HuH-7.5 (cell line): ENCODE data around the gene MCRIP2.

Experiments used
- DNase-seq: peaks from one replicate; pipeline ENCODE4 v3.0.0; 2011; ENCODE audit warnings: low spot score

Gene MCRIP2

DNA sequence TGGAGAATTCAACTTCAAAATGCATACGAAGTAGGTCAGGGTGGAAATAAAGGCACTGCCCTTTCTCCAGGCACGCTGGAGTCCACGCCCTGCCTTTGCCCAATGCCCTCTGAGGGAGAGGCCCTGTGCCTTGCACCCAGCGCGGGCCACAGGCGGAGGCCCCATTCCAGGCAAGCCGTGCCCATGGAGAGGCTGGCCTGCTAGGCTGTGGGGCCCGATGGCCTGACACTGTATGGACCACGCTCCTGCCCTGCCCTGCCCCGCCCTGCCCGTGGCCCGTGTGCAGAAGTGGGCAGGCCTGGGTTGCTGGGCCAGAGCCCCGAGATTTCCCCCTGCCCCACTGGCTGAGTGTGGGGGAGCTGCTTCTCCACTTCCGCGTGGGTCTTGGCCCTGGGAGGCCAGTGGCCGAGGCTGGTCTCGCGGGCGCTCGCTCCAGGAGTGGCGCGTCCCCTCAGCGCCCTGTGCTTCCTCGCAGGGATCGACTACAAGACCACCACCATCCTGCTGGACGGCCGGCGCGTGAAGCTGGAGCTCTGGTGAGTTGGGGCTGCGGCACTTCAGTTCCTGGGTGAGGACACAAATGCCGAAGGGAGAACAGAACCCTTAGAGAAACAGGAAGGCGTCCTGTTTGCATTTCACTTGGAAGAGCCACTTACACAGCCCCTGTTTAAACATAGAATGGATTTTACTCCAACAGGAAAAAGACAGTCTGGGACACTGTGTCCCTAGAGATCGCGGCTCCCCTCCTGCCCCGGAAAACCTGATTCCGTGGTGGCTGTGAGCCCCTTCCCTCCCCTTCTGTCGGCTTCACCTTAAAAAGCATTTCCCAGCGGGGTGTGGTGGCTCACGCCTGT, 24.7 kb upstream of the MCRIP2 start:
- no peak for DNase-seq

DNA sequence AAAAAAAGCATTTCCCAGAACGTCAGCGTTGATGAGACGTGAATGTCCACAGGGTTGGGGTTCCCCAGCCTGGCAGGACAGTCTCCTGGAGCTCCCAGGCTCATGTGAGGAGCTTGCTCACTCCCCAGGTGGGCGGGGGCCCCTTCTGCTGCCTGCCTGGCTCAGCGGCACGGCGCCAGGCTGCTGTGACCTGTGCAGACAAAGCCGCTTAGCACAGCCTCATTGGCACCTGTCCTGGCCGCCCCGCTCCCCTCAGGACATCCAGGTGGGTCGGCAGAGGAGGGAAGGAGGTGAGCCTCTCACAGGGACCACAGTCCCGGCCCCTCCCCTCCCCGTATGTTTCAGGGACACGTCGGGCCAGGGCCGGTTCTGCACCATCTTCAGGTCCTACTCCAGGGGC, 23.8 kb upstream of the MCRIP2 start:
- DNase-seq: no peak

- no peak for DNase-seq
These were observed 22.0 kb upstream of the MCRIP2 start for GRCh38 chr16:619476-620100.

DNA sequence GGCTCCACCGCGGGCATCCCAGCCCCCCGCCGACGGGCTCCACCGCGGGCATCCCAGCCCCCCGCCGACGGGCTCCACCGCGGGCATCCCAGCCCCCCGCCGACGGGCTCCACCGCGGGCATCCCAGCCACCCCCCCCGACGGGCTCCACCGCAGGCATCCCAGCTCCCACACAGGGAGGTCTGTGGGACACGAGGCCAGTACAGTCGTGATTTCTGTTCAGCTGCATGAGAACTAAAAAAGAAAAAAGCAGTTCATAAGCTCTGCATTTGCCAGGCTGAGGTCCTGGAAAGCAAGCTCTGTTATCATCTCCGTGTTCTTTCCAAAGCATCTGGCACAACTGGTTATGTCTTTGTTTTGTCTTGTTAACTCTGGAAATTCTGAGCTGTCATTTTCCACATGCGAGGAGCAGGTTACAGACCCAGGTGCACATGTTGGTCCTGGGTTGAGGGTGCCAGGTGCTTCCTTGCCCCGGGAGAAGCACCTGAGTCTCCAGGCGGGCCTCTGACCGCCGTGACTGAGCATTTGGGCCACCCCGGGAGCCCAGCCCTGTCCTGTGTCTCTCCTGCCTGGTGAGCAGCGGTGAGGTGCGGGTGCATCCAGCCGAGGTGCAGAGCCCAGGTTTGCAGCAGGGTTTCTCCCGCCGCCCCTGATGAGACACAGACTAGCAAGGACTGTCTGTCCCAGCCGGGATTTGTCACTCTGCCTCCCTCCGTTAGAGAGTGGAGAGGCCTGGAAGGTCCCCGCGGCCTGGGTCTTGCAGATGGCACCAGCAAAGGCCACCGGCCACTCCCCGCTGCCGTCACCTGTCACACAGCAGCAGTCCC, 20.7 kb upstream of the MCRIP2 start:
- no peak for DNase-seq

DNA sequence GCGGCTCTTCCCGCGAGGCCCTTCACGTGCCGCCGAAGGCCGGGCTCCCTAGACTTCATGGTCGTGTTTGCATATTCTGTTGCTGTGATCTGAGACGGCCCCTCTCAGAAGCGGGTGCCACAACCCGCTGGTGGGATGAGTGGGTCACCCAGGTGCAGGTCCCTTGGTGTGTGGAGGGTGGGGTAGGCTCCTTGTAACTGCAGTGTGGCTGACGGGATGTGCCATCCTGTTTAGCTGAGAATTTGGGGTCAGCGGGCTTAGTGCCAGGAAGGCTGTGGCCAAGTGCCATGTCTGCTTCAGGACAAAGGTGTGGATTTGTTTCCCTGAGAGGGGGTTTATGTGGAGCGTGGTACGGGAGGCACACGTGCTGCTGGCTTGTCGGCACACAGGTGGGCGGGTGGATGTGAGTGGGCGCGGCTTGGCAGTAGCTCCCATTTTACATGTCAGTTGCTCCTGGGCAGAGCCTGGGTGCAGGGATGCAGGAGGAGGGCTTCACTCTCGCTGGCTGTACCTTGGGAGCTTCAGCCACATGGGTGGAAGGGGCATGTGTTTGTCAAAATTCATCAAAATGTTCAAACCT, 20.0 kb upstream of the MCRIP2 start:
- no peak for DNase-seq

GRCh38 chr16:622920-623280, 18.7 kb upstream of the MCRIP2 start:
- no peak for DNase-seq

GRCh38 chr16:624526-625070, 17.0 kb upstream of the MCRIP2 start:
- DNase-seq: no peak

DNA sequence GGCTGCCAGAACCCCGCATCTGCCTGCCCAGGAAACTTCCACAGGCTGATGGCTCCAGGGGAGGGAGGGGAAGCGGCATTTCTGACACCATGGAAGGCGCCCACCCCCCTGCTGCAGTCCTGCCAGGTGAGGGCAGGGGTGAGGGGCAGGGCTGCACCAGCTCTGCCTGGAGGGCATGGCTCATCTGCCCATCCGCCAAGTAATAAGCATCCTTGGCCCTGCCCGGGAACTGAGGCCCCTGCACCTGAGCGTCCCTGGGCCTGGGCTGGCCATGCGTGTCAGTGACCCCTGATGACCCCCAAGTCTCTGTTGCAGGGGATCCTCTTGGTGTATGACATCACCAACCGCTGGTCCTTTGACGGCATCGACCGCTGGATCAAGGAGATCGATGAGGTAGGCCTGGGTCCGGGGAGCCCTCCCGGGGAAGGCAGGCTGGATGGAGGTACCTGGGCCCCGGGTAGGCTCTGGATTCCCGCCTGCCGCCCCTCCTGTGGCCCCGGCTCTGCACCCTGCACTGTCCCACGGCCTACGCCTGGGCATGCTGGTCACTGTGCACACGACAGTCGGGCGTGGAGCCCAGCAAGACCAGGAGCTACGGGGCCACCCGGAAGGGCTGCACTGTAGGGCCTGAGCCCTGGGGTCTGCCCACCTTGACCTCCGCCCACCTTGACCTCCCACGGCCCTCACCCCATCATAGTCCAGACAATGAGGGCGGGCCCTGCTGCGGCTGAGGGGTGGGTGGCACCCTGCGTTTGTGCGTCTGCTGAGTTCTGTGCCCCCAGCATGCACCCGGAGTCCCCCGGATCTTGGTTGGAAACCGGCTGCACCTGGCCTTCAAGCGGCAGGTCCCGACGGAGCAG, 16.3 kb upstream of the MCRIP2 start:
- no peak for DNase-seq

DNA sequence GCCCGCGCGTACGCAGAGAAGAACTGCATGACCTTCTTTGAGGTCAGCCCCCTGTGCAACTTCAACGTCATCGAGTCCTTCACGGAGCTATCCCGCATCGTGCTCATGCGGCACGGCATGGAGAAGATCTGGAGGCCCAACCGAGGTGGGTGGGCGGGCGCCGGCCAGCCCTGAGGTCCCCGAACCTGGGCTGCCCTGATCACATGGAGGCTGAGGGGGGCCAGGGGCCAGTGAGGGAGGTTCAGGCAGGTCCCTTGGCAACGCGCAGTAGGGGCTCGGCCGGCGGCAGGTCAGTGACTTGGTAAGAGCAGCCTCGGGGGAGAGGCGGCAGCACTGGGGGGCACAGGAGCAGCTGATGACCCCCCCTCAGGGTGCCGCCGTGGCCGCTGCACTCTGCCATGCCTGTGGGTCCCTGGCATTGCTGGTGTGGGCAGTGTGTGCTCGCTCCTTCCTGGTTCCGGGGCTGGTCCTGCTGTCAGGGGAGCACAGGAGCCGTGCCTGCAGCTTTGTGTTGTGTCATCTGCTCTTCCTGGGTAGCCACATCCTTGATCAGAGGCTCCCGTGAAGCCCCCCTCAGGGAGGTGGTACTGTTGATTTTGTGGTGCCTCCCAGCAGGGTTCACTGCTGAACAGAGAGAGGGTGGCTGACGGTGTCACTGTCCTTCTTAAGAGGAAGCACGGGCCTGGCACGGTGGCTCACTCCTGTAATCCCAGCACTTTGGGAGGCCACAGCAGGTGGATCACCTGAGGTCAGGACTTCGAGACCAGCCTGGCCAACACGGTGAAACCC, 15.5 kb upstream of the MCRIP2 start:
- DNase-seq: no peak

- no peak for DNase-seq
These were observed 14.7 kb upstream of the MCRIP2 start for GRCh38 chr16:626787-627453.

GRCh38 chr16:627454-628239, 14.0 kb upstream of the MCRIP2 start:
- no peak for DNase-seq

GRCh38 chr16:628321-629061, 13.1 kb upstream of the MCRIP2 start:
- no peak for DNase-seq

DNA sequence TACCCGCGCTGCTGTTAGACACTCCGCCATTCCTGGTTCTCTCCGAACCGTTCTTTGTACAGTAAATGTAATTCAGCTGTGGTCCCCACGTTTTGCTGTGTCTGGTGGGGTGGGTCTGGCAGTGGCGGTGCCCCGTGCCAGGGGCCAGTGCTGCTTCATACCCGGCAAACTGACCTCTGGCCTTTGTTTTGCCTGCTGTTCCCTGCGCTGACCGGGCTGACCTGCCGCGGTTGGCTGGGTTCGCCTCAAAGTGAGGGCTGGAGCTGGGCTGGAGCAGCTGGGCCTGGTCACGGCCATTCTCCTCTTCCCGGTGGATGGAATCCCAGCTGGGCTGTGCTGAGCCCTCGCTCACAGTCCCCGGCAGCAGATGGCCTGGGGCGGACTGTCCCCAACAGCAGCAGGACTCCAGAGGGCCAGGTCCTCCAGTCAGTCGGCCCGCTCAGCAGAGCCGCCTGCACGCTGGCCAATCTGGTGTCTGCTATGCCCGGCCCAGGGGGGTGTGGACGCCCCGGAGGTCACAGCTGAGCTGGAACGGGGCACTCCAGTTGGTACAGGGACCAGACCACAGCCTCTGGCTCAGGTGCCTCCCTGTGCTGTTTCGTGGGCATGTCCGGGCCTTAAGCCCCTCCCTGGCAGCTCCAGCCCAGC, 12.3 kb upstream of the MCRIP2 start:
- no peak for DNase-seq

GRCh38 chr16:629833-630248, 11.8 kb upstream of the MCRIP2 start:
- DNase-seq: no peak

- DNase-seq: no peak
These were observed 11.3 kb upstream of the MCRIP2 start for GRCh38 chr16:630249-630814.

DNA sequence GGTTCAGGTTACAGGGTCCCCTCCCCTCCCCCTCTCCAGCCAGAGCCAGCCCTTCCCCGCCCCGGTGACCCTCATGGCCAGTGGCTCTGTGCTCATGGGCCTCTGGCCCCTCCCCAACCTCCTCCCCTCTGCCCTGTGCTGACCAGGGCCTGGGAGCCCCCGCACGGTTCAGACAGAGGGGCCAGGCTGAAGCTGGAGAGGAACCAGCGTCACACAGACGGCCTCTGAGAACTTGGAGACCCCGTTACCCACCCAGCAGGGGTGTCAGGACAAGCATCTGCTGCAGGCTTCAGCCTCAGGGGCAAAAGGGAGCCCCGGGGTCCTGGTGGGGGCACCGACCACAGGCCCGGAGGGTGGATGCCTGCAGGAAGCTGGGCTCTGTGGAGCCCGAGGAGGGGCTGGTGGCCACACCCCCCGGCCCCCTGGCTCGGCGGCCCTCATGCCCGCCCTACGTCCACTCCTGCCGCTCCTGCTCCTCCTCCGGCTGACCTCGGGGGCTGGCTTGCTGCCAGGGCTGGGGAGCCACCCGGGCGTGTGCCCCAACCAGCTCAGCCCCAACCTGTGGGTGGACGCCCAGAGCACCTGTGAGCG, 10.7 kb upstream of the MCRIP2 start, which contains the start of gene WFIKKN1:
Gene WFIKKN1 (plus strand): TSS at position 171 of the 591 bp plus-strand sequence. CDS start 269 bp downstream, at position 440.
- no peak for DNase-seq

DNA sequence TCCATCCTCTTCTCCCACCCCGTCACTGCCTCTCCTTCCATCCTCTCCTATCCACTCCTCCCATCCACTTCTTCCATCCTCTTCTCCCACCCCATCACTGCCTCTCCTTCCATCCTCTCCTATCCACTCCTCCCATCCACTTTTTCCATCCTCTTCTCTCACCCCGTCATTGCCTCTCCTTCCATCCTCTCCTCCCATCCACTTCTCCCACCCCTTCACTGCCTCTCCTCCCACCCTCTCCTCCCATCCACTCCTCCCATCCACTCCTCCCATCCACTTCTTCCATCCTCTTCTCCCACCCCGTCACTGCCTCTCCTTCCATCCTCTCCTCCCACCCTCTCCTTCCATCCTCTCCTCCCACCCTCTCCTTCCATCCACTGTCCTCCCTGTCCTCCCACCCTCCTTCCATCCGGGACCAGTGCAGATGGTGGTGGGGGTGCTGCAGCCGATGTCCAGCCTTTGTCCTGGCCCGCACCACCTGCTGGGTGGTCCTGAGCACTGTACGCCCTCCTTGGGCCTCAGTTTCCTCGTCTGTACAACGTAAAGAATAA, 9.7 kb upstream of the MCRIP2 start:
- DNase-seq: no peak
